ENCODE measurements around the gene DCLRE1C.

DNA sequence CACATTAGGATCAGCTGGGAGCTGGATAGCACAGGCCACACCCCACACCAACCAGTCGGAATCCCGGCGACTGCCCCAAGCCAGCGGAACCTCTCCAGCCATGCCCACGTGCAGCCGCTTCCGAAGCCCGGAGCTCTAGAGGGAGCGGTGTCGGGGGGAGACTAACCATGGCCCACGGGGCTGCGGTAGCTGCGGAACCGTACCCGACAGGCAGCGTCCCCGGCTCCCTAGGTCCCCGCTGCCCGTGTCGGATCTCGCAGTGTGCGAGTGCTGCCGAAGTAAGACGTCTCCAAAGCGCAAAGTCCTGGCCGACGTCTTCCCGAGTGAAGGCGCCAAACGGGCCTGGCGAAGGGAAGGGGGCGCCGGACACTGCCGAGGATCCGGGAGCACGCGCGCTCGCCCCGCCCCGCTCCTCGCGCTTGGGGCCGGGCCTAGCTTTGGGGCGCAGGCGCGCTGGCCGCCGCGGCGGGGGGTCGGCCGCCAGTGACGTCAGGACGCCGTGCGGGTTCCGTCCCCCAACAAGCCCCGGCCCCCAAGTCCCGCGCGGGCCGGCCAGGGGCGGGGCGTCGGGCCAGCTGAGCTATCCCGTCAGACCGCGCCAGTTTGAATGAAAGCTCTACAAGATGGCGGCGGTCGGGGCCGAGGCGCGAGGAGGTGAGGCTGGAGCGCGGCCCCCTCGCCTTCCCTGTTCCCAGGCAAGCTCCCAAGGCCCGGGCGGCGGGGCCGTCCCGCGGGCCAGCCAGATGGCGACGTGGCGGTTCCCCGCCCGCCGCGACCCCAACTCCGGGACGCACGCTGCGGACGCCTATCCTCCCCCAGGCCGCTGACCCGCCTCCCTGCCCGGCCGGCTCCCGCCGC lies 75.4 kb downstream of the DCLRE1C start, which contains the start of gene SUV39H2:
- TF ChIP-seq HDAC1 (IDR thresholded peaks at IDR 0.05) (peak in 1 of 2 experiments; percentile 91; a peak in 2 of 4 replicates), SP1 (CRISPR knock-in tag; IDR thresholded peaks at IDR 0.05) (0 out of 2 replicates have a peak, but pooled peaks have one; percentile 68), RAD21 (CRISPR knock-in tag; conservative IDR thresholded peaks at IDR 0.05 in 1 of 2, IDR thresholded peaks at IDR 0.05 in 1 of 2) (no peak), FOXK1 (CRISPR knock-in tag; IDR thresholded peaks at IDR 0.05; ENCODE audit: borderline replicate concordance) (no peak), CBFB (CRISPR knock-in tag; IDR thresholded peaks at IDR 0.05) (no peak), HDAC2 (IDR thresholded peaks at IDR 0.05) (peak; percentile 80; the same call in 1 of the 2 replicates), NFE2 (IDR thresholded peaks at IDR 0.05; ENCODE audit: low read depth) (no peak), BRCA1 (IDR thresholded peaks at IDR 0.05) (no peak), BRCA1 (CRISPR knock-in tag; IDR thresholded peaks at IDR 0.05) (peak; percentile 88; the same call in 1 of the 2 replicates), POLR2A (conservative IDR thresholded peaks at IDR 0.05) (peak; percentile 93)
- TF ChIP-seq, protein P1, sequence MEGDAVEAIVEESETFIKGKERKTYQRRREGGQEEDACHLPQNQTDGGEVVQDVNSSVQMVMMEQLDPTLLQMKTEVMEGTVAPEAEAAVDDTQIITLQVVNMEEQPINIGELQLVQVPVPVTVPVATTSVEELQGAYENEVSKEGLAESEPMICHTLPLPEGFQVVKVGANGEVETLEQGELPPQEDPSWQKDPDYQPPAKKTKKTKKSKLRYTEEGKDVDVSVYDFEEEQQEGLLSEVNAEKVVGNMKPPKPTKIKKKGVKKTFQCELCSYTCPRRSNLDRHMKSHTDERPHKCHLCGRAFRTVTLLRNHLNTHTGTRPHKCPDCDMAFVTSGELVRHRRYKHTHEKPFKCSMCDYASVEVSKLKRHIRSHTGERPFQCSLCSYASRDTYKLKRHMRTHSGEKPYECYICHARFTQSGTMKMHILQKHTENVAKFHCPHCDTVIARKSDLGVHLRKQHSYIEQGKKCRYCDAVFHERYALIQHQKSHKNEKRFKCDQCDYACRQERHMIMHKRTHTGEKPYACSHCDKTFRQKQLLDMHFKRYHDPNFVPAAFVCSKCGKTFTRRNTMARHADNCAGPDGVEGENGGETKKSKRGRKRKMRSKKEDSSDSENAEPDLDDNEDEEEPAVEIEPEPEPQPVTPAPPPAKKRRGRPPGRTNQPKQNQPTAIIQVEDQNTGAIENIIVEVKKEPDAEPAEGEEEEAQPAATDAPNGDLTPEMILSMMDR (IDR thresholded peaks at IDR 0.05 in 2 of 3, conservative IDR thresholded peaks at IDR 0.05 in 1 of 3; ENCODE audit: insufficient read depth in 2 of 3, low read depth in 1 of 3, low read length in 3 of 3) = peak in 1 of 3 experiments; percentile 5; a peak in 1 of 6 replicates
- TF ChIP-seq, protein P2, sequence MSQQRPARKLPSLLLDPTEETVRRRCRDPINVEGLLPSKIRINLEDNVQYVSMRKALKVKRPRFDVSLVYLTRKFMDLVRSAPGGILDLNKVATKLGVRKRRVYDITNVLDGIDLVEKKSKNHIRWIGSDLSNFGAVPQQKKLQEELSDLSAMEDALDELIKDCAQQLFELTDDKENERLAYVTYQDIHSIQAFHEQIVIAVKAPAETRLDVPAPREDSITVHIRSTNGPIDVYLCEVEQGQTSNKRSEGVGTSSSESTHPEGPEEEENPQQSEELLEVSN (IDR thresholded peaks at IDR 0.05; ENCODE audit: borderline replicate concordance in 1 of 2, extremely low read depth in 1 of 2, insufficient read depth in 1 of 2, insufficient read length in 1 of 2, low read depth in 1 of 2, low read length in 1 of 2, poor library complexity in 1 of 2, severe bottlenecking in 1 of 2) = peak; percentile 79 to 88
- TF ChIP-seq, protein P3, sequence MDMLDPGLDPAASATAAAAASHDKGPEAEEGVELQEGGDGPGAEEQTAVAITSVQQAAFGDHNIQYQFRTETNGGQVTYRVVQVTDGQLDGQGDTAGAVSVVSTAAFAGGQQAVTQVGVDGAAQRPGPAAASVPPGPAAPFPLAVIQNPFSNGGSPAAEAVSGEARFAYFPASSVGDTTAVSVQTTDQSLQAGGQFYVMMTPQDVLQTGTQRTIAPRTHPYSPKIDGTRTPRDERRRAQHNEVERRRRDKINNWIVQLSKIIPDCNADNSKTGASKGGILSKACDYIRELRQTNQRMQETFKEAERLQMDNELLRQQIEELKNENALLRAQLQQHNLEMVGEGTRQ (CRISPR knock-in tag; IDR thresholded peaks at IDR 0.05) = 0 out of 2 replicates have a peak, but pooled peaks have one; percentile 20
